ENCODE results near the gene CLEC7A.
A peak's percentile ranks its signal among the peaks of the same experiment; 100 is the strongest.

Gene CLEC7A

DNA sequence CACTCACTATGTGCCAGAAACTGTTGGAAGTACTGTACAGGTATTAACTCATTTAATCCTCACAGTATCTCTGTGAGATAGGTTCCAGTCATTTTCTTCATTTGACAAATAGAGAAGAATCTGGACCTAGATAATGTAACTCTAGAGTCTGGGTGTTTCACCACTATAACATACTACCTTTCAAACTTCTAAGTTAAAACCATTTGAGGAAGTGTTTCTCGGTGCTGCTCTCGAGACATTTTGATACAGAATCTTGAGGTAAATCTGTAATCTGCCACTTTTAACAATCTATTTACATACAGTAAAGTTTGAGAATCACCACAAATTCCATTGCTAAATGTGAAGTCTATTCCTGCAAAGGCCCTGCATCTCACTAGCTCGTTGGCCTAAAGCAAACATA is 33.1 kb upstream of the CLEC7A start:
- no peaks in the 10 kb centered on the region for H3K4me1 ChIP-seq (ENCODE audit: control insufficient read depth, insufficient read depth, low read length)
- no peak overlapping the region for H3K9ac ChIP-seq (ENCODE audit: low read depth, low read length)
- no peak overlapping the region for H3K27ac ChIP-seq (ENCODE audit: low read depth, low read length)
- no peaks in the 10 kb centered on the region for H3K9me3 ChIP-seq (ENCODE audit: control insufficient read depth, insufficient read depth, low read length)
- no peak overlapping the region for H3K4me3 ChIP-seq (ENCODE audit: low read depth, low read length)
- no peaks in the 10 kb centered on the region for H3K27me3 ChIP-seq (ENCODE audit: control insufficient read depth, insufficient read depth, low read length)
- H3K36me3 ChIP-seq (ENCODE audit: control insufficient read depth, insufficient read depth, low read length) = no peaks in the 10 kb centered on the region

DNA sequence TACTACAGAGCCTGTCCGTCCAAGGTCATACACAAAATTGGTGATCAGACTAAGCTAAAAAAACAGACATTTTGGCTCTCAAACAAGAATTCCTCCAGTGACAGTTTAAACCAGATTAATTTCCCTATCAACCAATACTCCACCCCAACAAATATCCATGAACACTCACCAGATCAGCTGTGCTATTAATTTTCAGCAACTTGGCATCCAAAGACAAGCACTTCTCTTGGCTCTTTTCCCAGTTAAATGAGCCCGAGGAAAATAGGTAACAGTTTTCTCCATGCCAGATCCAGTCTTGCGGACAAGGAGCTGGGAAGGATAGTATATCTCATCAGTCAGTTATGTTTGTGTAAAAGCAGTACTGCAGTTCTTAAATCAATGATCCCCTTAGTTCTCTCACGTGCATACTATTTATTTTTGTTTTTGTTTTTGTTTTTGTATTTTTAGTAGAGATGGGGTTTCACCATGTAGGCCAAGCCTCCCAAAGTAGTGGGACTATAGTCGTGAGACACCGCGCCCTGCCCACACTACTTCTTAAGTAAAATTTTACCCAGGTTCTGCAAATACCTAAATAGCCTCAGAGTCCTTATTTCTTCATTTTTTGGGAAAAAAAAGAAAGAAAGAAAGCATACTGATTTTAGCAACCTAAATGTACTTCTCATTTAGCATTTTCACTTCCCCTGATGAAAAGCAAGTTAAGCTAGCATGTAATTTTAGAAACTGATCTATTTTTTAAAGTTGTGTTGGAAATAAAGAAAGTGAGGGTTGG is 30.8 kb upstream of the CLEC7A start:
- Histone ChIP-seq H3K27ac (ENCODE audit: low read depth, low read length) (no peak overlapping the region), H3K9me3 (ENCODE audit: control insufficient read depth, insufficient read depth, low read length) (no peaks in the 10 kb centered on the region), H3K4me3 (ENCODE audit: low read depth, low read length) (no peak overlapping the region), H3K36me3 (ENCODE audit: control insufficient read depth, insufficient read depth, low read length) (no peaks in the 10 kb centered on the region), H3K9ac (ENCODE audit: low read depth, low read length) (no peak overlapping the region), H3K4me1 (ENCODE audit: control insufficient read depth, insufficient read depth, low read length) (no peaks in the 10 kb centered on the region), H3K27me3 (ENCODE audit: control insufficient read depth, insufficient read depth, low read length) (no peaks in the 10 kb centered on the region)

DNA sequence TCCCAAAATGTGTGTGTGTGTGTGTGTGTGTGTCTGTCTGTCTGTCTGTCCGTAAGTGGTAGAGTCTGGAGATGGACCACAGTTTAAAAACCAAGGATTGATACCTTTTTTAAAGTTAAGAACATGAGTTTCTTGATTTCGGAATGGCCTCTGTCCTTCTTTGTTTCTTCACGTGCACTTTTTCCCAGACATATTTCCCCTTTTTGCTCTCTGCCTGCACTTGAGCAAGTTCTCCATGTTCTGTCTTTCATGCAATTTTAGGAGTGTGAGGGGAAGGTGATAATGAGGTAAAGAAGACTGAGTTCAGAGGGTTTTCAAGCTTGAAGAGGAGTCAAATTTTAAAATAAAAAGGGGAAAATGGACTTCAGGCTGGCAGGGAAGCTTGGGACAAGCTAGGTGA is 29.3 kb upstream of the CLEC7A start:
- H3K27ac ChIP-seq (ENCODE audit: low read depth, low read length) = no peak overlapping the region
- no peak overlapping the region for H3K4me3 ChIP-seq (ENCODE audit: low read depth, low read length)
- H3K9me3 ChIP-seq (ENCODE audit: control insufficient read depth, insufficient read depth, low read length) = no peaks in the 10 kb centered on the region
- H3K4me1 ChIP-seq (ENCODE audit: control insufficient read depth, insufficient read depth, low read length) = peaks cover under 1% of the 10 kb centered on the region; the same call in 1 of the 2 replicates
- no peaks in the 10 kb centered on the region for H3K27me3 ChIP-seq (ENCODE audit: control insufficient read depth, insufficient read depth, low read length)
- H3K9ac ChIP-seq (ENCODE audit: low read depth, low read length) = no peak overlapping the region
- no peaks in the 10 kb centered on the region for H3K36me3 ChIP-seq (ENCODE audit: control insufficient read depth, insufficient read depth, low read length)

DNA sequence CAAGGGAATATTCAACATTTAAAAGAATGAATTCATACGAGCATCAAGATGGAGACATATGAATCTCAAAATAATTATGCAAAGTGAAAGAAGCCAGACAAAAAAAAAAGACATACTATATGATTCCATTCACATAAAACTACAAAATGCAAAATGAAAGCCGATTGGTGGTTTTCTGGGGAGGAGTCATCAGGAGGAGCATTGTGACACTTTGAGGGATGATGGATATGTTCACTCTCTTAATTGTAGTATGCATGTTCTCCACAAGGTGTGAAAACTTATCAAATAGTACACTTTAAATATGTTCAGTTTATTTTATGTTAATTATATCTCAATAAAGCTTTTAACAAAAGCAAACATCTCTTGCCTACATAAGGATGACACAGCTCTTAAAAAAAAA is 28.4 kb upstream of the CLEC7A start:
- Histone ChIP-seq H3K4me1 (ENCODE audit: control insufficient read depth, insufficient read depth, low read length) (peaks cover 5% of the 10 kb centered on the region; the same call in 1 of the 2 replicates), H3K9me3 (ENCODE audit: control insufficient read depth, insufficient read depth, low read length) (no peaks in the 10 kb centered on the region), H3K27ac (ENCODE audit: low read depth, low read length) (no peak overlapping the region), H3K9ac (ENCODE audit: low read depth, low read length) (no peak overlapping the region), H3K27me3 (ENCODE audit: control insufficient read depth, insufficient read depth, low read length) (no peaks in the 10 kb centered on the region), H3K36me3 (ENCODE audit: control insufficient read depth, insufficient read depth, low read length) (no peaks in the 10 kb centered on the region), H3K4me3 (ENCODE audit: low read depth, low read length) (no peak overlapping the region)

DNA sequence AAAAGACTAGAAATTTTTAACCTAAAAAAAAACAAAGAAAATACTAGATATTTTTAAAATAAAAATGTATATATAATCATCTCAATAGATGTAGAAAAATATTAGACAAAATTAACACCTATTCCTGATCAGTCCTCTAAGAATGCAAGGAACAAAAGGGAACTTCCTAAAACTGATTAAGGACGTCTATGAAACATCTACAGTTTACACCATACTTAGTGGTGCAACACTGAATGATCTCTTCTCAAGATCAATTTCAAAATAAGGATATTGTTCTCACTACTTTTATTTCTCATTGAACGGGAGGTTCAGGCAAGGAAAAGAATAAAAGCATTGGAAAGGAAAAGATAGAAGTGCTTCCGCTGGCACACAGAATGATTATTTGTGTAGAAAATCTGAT is 26.0 kb upstream of the CLEC7A start:
- H3K4me1 ChIP-seq (ENCODE audit: control insufficient read depth, insufficient read depth, low read length) = peaks cover 5% of the 10 kb centered on the region; the same call in 1 of the 2 replicates
- no peak overlapping the region for H3K4me3 ChIP-seq (ENCODE audit: low read depth, low read length)
- no peaks in the 10 kb centered on the region for H3K36me3 ChIP-seq (ENCODE audit: control insufficient read depth, insufficient read depth, low read length)
- H3K9ac ChIP-seq (ENCODE audit: low read depth, low read length) = no peak overlapping the region
- no peak overlapping the region for H3K27ac ChIP-seq (ENCODE audit: low read depth, low read length)
- H3K9me3 ChIP-seq (ENCODE audit: control insufficient read depth, insufficient read depth, low read length) = no peaks in the 10 kb centered on the region
- H3K27me3 ChIP-seq (ENCODE audit: control insufficient read depth, insufficient read depth, low read length) = no peaks in the 10 kb centered on the region

DNA sequence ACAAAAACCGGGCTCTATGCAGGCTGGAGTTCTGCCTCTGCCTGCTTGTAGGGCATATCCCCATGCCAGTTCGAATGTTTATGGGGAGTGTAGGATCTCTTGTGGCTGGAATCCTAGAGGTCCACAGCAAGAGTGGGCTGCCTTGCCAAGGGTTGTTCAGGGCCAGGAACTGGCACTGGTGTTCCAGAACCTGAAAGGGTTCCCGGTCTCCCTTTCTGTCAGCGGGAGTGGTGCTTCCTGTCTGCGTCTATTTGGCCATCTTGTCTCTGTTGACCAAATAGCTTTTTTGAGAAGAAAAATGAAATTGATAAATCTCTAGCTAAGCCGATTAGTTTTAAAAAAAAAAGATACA is 24.1 kb upstream of the CLEC7A start:
- Histone ChIP-seq H3K4me1 (ENCODE audit: control insufficient read depth, insufficient read depth, low read length) (peaks cover 5% of the 10 kb centered on the region; the same call in 1 of the 2 replicates), H3K9me3 (ENCODE audit: control insufficient read depth, insufficient read depth, low read length) (no peaks in the 10 kb centered on the region), H3K27ac (ENCODE audit: low read depth, low read length) (no peak overlapping the region), H3K4me3 (ENCODE audit: low read depth, low read length) (peak overlapping the region; percentile 53), H3K36me3 (ENCODE audit: control insufficient read depth, insufficient read depth, low read length) (no peaks in the 10 kb centered on the region), H3K9ac (ENCODE audit: low read depth, low read length) (peak overlapping the region; percentile 67), H3K27me3 (ENCODE audit: control insufficient read depth, insufficient read depth, low read length) (no peaks in the 10 kb centered on the region)

DNA sequence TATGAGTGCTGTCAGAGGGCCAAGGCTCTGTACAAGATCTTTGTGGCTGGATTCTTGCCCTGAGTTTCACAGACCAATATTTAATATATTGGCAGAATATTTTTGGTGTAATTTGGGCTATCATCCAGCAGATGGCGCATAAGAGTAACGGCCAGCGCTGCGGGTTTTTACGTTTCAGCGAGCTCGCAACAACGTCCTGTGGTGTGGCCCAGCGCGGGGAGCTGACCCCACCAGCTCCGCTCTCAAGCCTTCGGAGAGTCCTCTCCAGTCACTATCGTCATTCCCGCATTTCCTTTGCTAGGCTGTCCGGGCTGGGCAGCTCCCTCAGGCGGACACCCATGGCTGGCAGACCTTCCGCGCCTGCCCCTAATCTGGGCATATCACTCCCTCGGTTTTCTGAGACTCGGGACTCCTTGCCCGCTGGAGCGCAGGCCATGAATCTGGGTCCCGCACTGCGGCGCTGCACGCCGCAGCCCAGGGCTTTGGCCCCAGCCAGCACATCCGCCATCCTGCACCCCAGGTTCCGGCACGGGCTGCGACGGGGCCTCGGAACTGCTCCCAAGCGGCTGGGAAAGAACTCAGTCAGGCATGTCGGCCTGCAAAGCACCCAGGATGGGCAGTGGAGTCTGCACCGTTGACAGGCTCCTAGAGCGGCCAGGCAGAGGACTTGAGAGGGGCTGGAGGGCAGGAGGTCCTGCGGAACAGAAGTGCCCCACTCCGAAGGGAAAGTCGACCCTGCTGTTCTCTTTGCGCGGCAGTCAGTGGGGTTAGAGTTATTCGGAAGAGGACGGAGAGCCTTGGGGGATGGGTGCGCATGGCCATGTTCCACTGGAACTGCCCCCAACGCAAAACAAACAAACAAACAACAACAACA is 23.5 kb upstream of the CLEC7A start:
- Histone ChIP-seq H3K27me3 (ENCODE audit: control insufficient read depth, insufficient read depth, low read length) (no peaks in the 10 kb centered on the region), H3K9ac (ENCODE audit: low read depth, low read length) (peak overlapping the region; percentile 67), H3K27ac (ENCODE audit: low read depth, low read length) (peak overlapping the region; percentile 33), H3K36me3 (ENCODE audit: control insufficient read depth, insufficient read depth, low read length) (no peaks in the 10 kb centered on the region), H3K9me3 (ENCODE audit: control insufficient read depth, insufficient read depth, low read length) (no peaks in the 10 kb centered on the region), H3K4me1 (ENCODE audit: control insufficient read depth, insufficient read depth, low read length) (peaks cover 5% of the 10 kb centered on the region; the same call in 1 of the 2 replicates), H3K4me3 (ENCODE audit: low read depth, low read length) (peak overlapping the region; percentile 53)

DNA sequence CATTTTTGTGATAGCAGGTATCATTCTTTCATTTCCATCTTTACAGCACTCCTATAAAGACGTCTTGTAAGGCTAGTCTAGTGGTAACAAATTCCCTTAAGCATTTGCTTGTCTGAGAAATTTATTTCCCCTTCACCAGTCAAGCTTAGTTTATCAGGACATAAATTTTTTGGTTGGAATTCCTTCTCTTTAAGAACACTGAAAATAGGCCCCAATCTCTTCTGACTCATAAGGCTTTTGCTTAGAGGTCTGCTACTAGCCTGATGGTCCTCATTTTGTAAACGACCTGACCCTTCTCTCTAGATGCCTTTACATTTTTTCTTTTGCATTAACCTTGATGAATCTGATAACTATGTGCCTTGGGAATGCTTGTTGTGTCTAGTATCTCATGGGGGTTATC is 21.6 kb upstream of the CLEC7A start:
- H3K36me3 ChIP-seq (ENCODE audit: control insufficient read depth, insufficient read depth, low read length) = no peaks in the 10 kb centered on the region
- no peak overlapping the region for H3K9ac ChIP-seq (ENCODE audit: low read depth, low read length)
- peaks cover 5% of the 10 kb centered on the region; the same call in 1 of the 2 replicates for H3K4me1 ChIP-seq (ENCODE audit: control insufficient read depth, insufficient read depth, low read length)
- no peak overlapping the region for H3K27ac ChIP-seq (ENCODE audit: low read depth, low read length)
- H3K27me3 ChIP-seq (ENCODE audit: control insufficient read depth, insufficient read depth, low read length) = no peaks in the 10 kb centered on the region
- H3K9me3 ChIP-seq (ENCODE audit: control insufficient read depth, insufficient read depth, low read length) = no peaks in the 10 kb centered on the region
- H3K4me3 ChIP-seq (ENCODE audit: low read depth, low read length) = no peak overlapping the region

DNA sequence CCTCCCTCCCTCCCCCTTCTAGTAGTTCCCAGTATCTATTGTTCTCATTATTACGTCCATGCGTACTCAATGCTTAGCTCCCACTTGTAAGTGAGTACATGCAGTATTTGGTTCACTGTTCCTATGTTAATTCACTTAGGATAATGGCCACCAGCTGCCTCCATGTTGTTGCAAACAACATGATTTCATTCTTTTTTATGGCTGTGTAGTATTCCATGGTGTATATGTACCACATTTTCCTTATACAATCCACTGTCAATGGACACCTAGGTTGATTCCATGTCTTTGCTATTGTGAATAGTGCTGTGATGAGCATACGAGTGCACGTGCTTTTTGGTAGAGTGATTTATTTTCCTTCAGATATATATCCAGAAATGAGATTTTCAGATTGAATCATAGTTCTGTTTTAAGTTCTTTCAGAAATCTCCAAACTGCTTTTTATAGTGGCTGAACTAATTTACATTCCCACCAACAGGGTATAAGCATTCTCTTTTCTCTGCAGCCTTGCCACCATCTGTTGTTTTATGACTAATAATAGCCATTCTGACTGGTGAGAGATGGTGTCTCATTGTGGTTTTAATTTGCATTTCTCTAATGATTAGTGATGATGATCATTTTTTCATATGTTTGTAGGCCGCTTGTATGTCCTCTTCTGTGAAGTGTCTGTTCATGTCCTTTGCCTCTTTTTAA is 17.9 kb upstream of the CLEC7A start:
- H3K36me3 ChIP-seq (ENCODE audit: control insufficient read depth, insufficient read depth, low read length) = no peaks in the 10 kb centered on the region
- H3K9ac ChIP-seq (ENCODE audit: low read depth, low read length) = no peak overlapping the region
- H3K27me3 ChIP-seq (ENCODE audit: control insufficient read depth, insufficient read depth, low read length) = no peaks in the 10 kb centered on the region
- H3K4me1 ChIP-seq (ENCODE audit: control insufficient read depth, insufficient read depth, low read length) = no peaks in the 10 kb centered on the region
- no peak overlapping the region for H3K4me3 ChIP-seq (ENCODE audit: low read depth, low read length)
- no peak overlapping the region for H3K27ac ChIP-seq (ENCODE audit: low read depth, low read length)
- no peaks in the 10 kb centered on the region for H3K9me3 ChIP-seq (ENCODE audit: control insufficient read depth, insufficient read depth, low read length)

DNA sequence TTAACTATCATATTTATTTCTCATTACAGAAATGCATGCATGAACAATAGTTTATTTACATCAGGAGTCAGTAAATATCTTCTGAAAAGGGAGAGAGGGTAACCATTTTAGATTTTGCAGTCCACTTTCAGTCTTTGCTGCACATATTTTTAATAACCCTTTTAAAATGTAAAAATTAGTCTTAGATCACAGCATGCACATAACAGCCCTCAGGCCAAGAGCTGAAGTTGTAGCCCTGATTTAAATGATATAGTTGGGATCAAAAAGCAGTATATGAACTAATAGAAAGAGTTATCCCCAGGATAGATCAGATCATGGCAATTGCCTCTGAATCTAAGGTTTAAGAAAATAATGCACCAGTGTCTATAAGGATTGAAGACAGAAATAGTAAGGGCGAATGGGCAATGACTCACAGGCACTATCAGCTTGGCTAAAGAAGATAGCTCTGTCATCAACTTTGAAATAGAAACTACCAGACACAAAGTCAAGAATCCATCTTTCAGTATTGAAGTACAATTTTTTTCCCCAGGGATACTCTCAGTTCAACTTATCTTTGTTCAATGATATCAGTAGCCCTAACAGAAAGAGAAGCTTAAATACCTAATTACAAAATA is 13.1 kb upstream of the CLEC7A start:
- Histone ChIP-seq H3K4me1 (ENCODE audit: control insufficient read depth, insufficient read depth, low read length) (no peaks in the 10 kb centered on the region), H3K9ac (ENCODE audit: low read depth, low read length) (no peak overlapping the region), H3K27ac (ENCODE audit: low read depth, low read length) (no peak overlapping the region), H3K36me3 (ENCODE audit: control insufficient read depth, insufficient read depth, low read length) (no peaks in the 10 kb centered on the region), H3K9me3 (ENCODE audit: control insufficient read depth, insufficient read depth, low read length) (no peaks in the 10 kb centered on the region), H3K4me3 (ENCODE audit: low read depth, low read length) (no peak overlapping the region), H3K27me3 (ENCODE audit: control insufficient read depth, insufficient read depth, low read length) (no peaks in the 10 kb centered on the region)
